Heart left ventricle (tissue), 16 donors: ENCODE results near the gene PHB1. TPM values are rescaled to one million over a fixed set of nuclear protein-coding genes. Genes with fewer than 3 reads are reported as not detected.

Experiments used
- ATAC-seq, 4 donors: fragments of 200-7000 bp; cut with Tn5 transposase; one replicate each; pipeline ENCODE4 v1.9.1; 2020 to 2022; ENCODE audit warnings: moderate library complexity in 4 of 4, mild to moderate bottlenecking in 3 of 4, moderate number of reproducible peaks in 1 of 4
- DNase-seq, 5 donors: peaks; one replicate each; pipeline ENCODE4 v3.0.0-alpha.2; 2020
- H3K27ac ChIP-seq, 12 donors: fragments of 200-600 bp; sonication (generic) in 4 of 12; one replicate each; pipeline versions ENCODE4 v1.5.0 to v1.8.0; 2016 to 2022; ENCODE audit warnings: mild to moderate bottlenecking in 2 of 12
- H3K27me3 ChIP-seq, 9 donors: fragments of 200-600 bp; sonication (generic) in 2 of 9; one replicate each; pipeline versions ENCODE4 v1.5.1 to v1.8.0; 2016 to 2022; ENCODE audit warnings: mild to moderate bottlenecking in 3 of 9
- H3K36me3 ChIP-seq, 9 donors: fragments of 200-600 bp; sonication (generic) in 2 of 9; one replicate each; pipeline versions ENCODE4 v1.5.0 to v1.8.0; 2018 to 2022; ENCODE audit warnings: mild to moderate bottlenecking in 2 of 9
- H3K4me1 ChIP-seq, 12 donors: fragments of 200-600 bp; sonication (generic) in 4 of 12; one replicate each; pipeline versions ENCODE4 v1.5.0 to v1.8.0; 2016 to 2022; ENCODE audit warnings: mild to moderate bottlenecking in 3 of 12
- H3K4me3 ChIP-seq, 12 donors: fragments of 200-600 bp; sonication (generic) in 4 of 12; one replicate each; pipeline versions ENCODE4 v1.5.0 to v1.8.0; 2017 to 2022; ENCODE audit warnings: mild to moderate bottlenecking in 9 of 12, moderate library complexity in 4 of 12
- H3K9me3 ChIP-seq, 12 donors: fragments of 200-600 bp; sonication (generic) in 4 of 12; one replicate each; pipeline versions ENCODE4 v1.5.0 to v1.8.0; 2016 to 2022; ENCODE audit warnings: mild to moderate bottlenecking in 1 of 12
- POLR2A ChIP-seq, 2 donors: fragments of 450-650 bp; IDR thresholded peaks; one replicate each; pipeline ENCODE4 v1.6.1; 2017; ENCODE audit warnings: antibody characterized with exemption in 2 of 2, mild to moderate bottlenecking in 2 of 2, moderate library complexity in 2 of 2
- WGBS, 4 donors: extraction: QIAGEN DNeasy Blood & Tissue Kit in 2 of 4; methylation state at CpG; one replicate each; pipeline versions ENCODE4 v1.1.5 to v1.1.7; 2013 to 2018; 5-methylcytosine and 5-hydroxymethylcytosine counted together
- intact Hi-C, 10 donors: fragments of 100-400 bp; cut with DNase I; formaldehyde crosslinking; loops; one replicate each; pipeline versions ENCODE4 v1.11.1 to v1.14.2; 2022
- polyA plus RNA-seq, 2 donors: library from polyadenylated mRNA; stranded (reverse); fragments of 200-250 nt; gene quantifications; one replicate each; pipeline ENCODE4 v1.2.3, GENCODE V29; 2013
- total RNA-seq, 9 donors: library from RNA; depleted of rRNA in 2 of 9; stranded (reverse); fragments of >200 nt in 2 of 9; fragmentation: NEBNext Ultra II Directional in 3 of 9; extraction: Animal tissue kit (Norgen Biotek cat#: 25700) in 3 of 9; gene quantifications; one replicate each; pipeline versions ENCODE4 v1.1.0 to v1.2.4, GENCODE V29; 2016 to 2023
- TF ChIP-seq, protein P1 (sequence below), 12 donors: fragments of 200-600 bp; sonication (generic) in 4 of 12; IDR thresholded peaks; one replicate each; pipeline versions ENCODE4 v1.5.0 to v1.8.0; 2018 to 2022; ENCODE audit warnings: antibody characterized with exemption in 12 of 12, mild to moderate bottlenecking in 5 of 12
- donor health status: ischemic (EF 13 %, LVEDD 7.1; RV severe dilation, severe dysfunction).
- donor health status: healthy with polysubstance abuse.
- donor health status: DM: no; HTN: yes; CAD: no.
- donor health status: DM: no; HTN: no; CAD: no.
- donor health status: ischemic (EF 25% LVEDD 6.9; RV normal size, moderate dysfunction).
- donor health status: ischemic (EF 25% LVEDD 5.7; RV mildly dilated, moderate dysfunction).
- donor health status: healthy.
- donor health status: DM: yes; HTN: yes; CAD: no.
- donor health status: ischemic (EF 35%, LVEDD 5.7; RV mildly dilated, moderate dysfunction).
- donor health status: nonischemic (EF 11% LVEDD 7.7; RV severe dilation, severe dysfunction).
- donor health status: DM: yes; HTN: yes; CAD: no.
- donor health status: PGD.
- donor health status: ischemic (EF 29% LVEDD 5.4; RV normal size, mild dysfunction).
- donor health status: nonischemic (EF 23%, LVEDD 6.1; RV moderate dilation, normal function).

The PHB1 gene
- total and polyA plus RNA-seq, 11 donors = 125 to 328 (median 211) TPM

DNA sequence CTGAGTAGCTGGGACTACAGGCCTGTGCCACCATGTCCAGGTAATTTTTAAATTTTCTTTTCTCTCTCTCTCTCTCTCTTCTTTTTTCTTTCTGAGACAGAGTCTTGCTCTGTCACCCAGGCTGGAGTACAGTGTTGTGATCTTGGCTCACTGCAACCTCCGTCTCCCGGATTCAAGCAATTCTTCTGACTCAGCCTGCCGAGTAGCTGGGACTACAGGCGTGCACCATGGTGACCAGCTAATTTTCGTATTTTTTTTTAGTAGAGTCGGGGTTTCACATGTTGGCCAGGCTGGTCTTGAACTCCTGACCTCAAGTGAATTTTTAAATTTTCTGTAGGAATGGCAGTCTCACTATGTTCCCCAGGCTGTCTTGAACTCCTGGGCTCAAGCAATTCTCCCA, 41.6 kb downstream of the PHB1 start:
- no peaks in the 10 kb centered on the region for H3K36me3 ChIP-seq
- no peaks in the 10 kb centered on the region for H3K9me3 ChIP-seq
- 86 to 96% (median 93%) methylated on average over 6 of the region's 6 CpGs for WGBS, 4 donors
- H3K27ac ChIP-seq = no peak overlapping the region
- intact Hi-C loops = no loop called here
- no peaks in the 10 kb centered on the region for H3K4me1 ChIP-seq
- DNase-seq (no peak), ATAC-seq (no peak)
- H3K4me3 ChIP-seq = no peak overlapping the region
- TF ChIP-seq, protein P1, sequence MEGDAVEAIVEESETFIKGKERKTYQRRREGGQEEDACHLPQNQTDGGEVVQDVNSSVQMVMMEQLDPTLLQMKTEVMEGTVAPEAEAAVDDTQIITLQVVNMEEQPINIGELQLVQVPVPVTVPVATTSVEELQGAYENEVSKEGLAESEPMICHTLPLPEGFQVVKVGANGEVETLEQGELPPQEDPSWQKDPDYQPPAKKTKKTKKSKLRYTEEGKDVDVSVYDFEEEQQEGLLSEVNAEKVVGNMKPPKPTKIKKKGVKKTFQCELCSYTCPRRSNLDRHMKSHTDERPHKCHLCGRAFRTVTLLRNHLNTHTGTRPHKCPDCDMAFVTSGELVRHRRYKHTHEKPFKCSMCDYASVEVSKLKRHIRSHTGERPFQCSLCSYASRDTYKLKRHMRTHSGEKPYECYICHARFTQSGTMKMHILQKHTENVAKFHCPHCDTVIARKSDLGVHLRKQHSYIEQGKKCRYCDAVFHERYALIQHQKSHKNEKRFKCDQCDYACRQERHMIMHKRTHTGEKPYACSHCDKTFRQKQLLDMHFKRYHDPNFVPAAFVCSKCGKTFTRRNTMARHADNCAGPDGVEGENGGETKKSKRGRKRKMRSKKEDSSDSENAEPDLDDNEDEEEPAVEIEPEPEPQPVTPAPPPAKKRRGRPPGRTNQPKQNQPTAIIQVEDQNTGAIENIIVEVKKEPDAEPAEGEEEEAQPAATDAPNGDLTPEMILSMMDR (IDR thresholded peaks at IDR 0.05) = no peak
- no peak for TF ChIP-seq POLR2A (IDR thresholded peaks at IDR 0.05)
- no peaks in the 10 kb centered on the region for H3K27me3 ChIP-seq

DNA sequence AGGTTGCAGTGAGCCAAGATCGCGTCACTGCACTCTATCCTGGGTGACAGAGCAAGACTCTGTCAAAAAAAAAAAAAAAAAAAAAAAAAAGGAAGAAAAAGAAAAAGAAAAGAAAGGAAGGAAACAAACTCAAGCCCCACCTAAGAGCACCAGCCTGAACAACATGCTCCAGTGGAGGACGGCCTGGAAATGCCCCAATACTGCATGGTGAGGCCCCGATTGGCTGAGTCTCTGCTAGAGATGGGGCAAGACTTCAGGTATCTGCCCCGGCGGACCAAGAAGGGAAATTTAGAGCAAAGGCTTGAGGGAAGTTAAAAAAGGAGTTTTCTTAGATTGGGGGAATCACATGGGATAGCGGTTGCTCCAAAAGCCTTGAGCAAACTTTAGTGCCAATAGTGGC, 42.3 kb downstream of the PHB1 start:
- Histone ChIP-seq H3K4me1 (no peaks in the 10 kb centered on the region), H3K36me3 (no peaks in the 10 kb centered on the region), H3K9me3 (no peaks in the 10 kb centered on the region), H3K27ac (no peak overlapping the region), H3K4me3 (no peak overlapping the region), H3K27me3 (no peaks in the 10 kb centered on the region)
- ATAC-seq = no peak
- DNase-seq = no peak
- 77 to 87% (median 83%) methylated on average over 7 of the region's 7 CpGs for WGBS, 4 donors
- TF ChIP-seq, protein P1 (IDR thresholded peaks at IDR 0.05) = no peak
- TF ChIP-seq POLR2A (IDR thresholded peaks at IDR 0.05) = no peak
- intact Hi-C loops = no loop called here

DNA sequence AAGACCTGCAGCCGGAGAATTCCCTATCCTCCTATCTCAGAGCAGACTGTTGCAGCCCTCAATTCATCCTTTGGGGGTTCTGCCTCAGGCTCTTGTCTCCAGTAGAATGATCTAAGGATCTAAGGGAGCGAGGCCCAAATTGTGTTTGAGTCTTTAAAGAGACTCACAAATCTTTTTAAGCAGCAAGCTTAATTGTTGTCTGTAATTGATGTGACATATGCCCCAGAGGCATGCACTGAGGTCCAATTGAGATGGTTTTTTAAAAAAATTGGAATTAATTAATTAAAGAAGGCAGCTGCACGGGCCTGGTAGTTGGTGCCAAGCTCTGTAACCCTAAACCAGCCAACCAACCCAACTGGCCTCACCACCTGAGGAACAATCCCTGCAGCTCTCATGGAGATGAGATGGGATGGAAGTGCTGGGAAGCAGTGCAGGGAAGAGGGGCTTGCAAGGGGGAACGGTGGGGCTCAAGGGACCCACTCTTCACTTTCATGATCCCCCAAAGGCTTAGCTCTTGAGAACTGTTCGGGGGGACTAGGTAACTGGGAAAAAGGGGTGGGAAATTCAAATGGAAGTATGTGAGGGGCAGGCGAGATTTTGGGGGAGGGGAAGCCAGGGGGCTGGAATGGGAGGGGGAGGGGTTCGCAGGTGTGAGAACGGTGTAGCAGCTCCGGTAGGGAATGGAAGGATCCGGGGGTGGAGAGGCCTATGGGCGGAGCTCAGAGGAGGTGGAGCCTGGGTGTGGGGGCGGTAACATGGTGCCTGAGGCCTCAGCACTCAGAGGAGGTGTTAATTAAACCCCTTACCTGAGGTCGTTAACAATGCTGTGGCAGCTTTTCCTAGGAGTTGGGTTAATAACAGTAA, 43.5 kb downstream of the PHB1 start:
- no peak overlapping the region for H3K4me3 ChIP-seq
- TF ChIP-seq, protein P1 (IDR thresholded peaks at IDR 0.05) = no peak
- no peak for TF ChIP-seq POLR2A (IDR thresholded peaks at IDR 0.05)
- H3K27ac ChIP-seq = no peak overlapping the region
- H3K4me1 ChIP-seq = no peaks in the 10 kb centered on the region
- intact Hi-C loops = no loop called here
- no peak for ATAC-seq
- H3K9me3 ChIP-seq = no peaks in the 10 kb centered on the region
- WGBS, 4 donors = 51 to 60% (median 53%) methylated on average over 13 of the region's 13 CpGs
- H3K27me3 ChIP-seq = no peaks in the 10 kb centered on the region
- no peaks in the 10 kb centered on the region for H3K36me3 ChIP-seq
- no peak for DNase-seq

DNA sequence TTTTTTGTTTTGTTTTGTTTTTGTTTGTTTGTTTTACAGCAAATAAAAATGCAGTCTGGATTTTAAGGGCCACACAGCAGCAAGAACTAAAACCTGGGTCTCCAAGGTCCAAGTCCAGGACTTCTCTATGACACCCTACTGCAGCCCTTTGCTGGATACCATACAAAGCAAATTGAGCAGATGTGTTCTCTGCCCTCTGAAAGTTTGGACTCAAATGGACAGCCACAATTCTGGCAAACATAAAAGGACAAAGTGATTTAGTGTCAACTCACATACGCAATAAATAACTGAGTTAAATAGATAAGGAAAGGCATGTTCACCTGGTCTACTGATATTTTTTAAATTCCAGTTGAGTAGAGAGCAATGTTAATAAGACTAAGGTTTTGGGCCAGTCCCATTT, 44.9 kb downstream of the PHB1 start:
- no peak overlapping the region for H3K27ac ChIP-seq
- peaks cover 0 to 8% (median 0%) of the 10 kb centered on the region in 12 donors for H3K4me1 ChIP-seq
- 94 to 100% (median 97%) methylated on average over 1 of the region's 1 CpG for WGBS, 4 donors
- DNase-seq = no peak
- H3K4me3 ChIP-seq = no peak overlapping the region
- intact Hi-C loops = no loop called here
- no peaks in the 10 kb centered on the region for H3K9me3 ChIP-seq
- TF ChIP-seq POLR2A (IDR thresholded peaks at IDR 0.05) = no peak
- ATAC-seq = no peak
- no peaks in the 10 kb centered on the region for H3K27me3 ChIP-seq
- H3K36me3 ChIP-seq = no peaks in the 10 kb centered on the region
